Activated naive CD8-positive, alpha-beta T cell treated with anti-CD3 and anti-CD28 coated beads, Interleukin-2, amount 10 ng/mL, durations not matched to agents 7 days and 5 days (primary cell): Measurements from ENCODE around the gene DNAJC3. TPM values are rescaled to one million over a fixed set of nuclear protein-coding genes. Genes with fewer than 3 reads are reported as not detected.
"Not testable (repeated sequence)": the region's sequence is repeated elsewhere in the genome, so short reads cannot be mapped to it uniquely, and the experiment has no call there.

Experiments
- ATAC-seq: fragments of 150-1000 bp; cut with Tn5 transposase; one replicate; pipeline ENCODE4 v1.10.0; 2021; ENCODE audit warnings: low read depth, moderate library complexity
- POLR2A ChIA-PET: fragments of 350-600 bp; sonication (Branson Sonifier 250); formaldehyde crosslinking; loops from one replicate; lab custom pipeline; 2021; ENCODE audit warnings: antibody characterized with exemption; lab: Charles Lee
- DNase-seq: peaks from one replicate; pipeline ENCODE4 v3.0.0; 2021
- H3K27ac Mint-ChIP-seq: one replicate; pipeline ENCODE4 v1.8.0; 2022; ENCODE audit warnings: mild to moderate bottlenecking, mixed read lengths
- H3K27me3 Mint-ChIP-seq: one replicate; pipeline ENCODE4 v1.8.0; 2022; ENCODE audit warnings: mild to moderate bottlenecking, moderate library complexity, mixed read lengths
- H3K36me3 Mint-ChIP-seq: one replicate; pipeline ENCODE4 v1.8.0; 2021; ENCODE audit warnings: mild to moderate bottlenecking, mixed read lengths
- H3K4me1 Mint-ChIP-seq: one replicate; pipeline ENCODE4 v1.8.0; 2021; ENCODE audit warnings: mixed read lengths
- H3K4me3 Mint-ChIP-seq: one replicate; pipeline ENCODE4 v1.8.0; 2022; ENCODE audit warnings: mild to moderate bottlenecking, moderate library complexity, mixed read lengths
- H3K9me3 Mint-ChIP-seq: one replicate; pipeline ENCODE4 v1.8.0; 2021; ENCODE audit warnings: mixed read lengths
- total RNA-seq, 2 experiments: library from RNA; stranded (reverse); gene quantifications; one replicate each; pipeline ENCODE4 v1.2.3, GENCODE V29; 2021

DNAJC3 gene
- total RNA-seq, 2 experiments from 2014 or later, result 14.9 to 16.6 TPM

GRCh38 chr13:95647321-95647720 is 29.6 kb upstream of the DNAJC3 start:
- H3K9me3 Mint-ChIP-seq, result no peaks in the 10 kb centered on the region
- DNase-seq (no peak), ATAC-seq (no peak)
- no peak overlapping the region for H3K27ac Mint-ChIP-seq
- no peak overlapping the region for H3K4me3 Mint-ChIP-seq
- peaks cover 6% of the 10 kb centered on the region for H3K4me1 Mint-ChIP-seq
- peaks cover 49% of the 10 kb centered on the region for H3K27me3 Mint-ChIP-seq
- H3K36me3 Mint-ChIP-seq, result no peaks in the 10 kb centered on the region
- POLR2A ChIA-PET, result no interaction called here

- Mint-ChIP-seq H3K4me3 (no peak overlapping the region), H3K27ac (no peak overlapping the region), H3K27me3 (peaks cover 34% of the 10 kb centered on the region), H3K4me1 (no peaks in the 10 kb centered on the region), H3K9me3 (no peaks in the 10 kb centered on the region), H3K36me3 (no peaks in the 10 kb centered on the region)
- POLR2A ChIA-PET, result no interaction called here
- DNase-seq (no peak), ATAC-seq (no peak)
Observed at GRCh38 chr13:95650696-95651095, 26.2 kb upstream of the DNAJC3 start.

GRCh38 chr13:95652244-95652764 is 24.6 kb upstream of the DNAJC3 start:
- no peak overlapping the region for H3K27ac Mint-ChIP-seq

GRCh38 chr13:95652821-95653220 is 24.1 kb upstream of the DNAJC3 start:
- no peaks in the 10 kb centered on the region for H3K36me3 Mint-ChIP-seq
- DNase-seq, result no peak
- no peak overlapping the region for H3K4me3 Mint-ChIP-seq
- H3K4me1 Mint-ChIP-seq, result no peaks in the 10 kb centered on the region
- no peak for ATAC-seq
- POLR2A ChIA-PET, result no interaction called here
- H3K27ac Mint-ChIP-seq, result no peak overlapping the region
- H3K9me3 Mint-ChIP-seq, result no peaks in the 10 kb centered on the region
- peaks cover 23% of the 10 kb centered on the region for H3K27me3 Mint-ChIP-seq

More at GRCh38 chr13:95652244-95652764, 24.6 kb upstream of the DNAJC3 start:
- H3K9me3 Mint-ChIP-seq, result no peaks in the 10 kb centered on the region
- ATAC-seq (no peak), DNase-seq (no peak)
- H3K4me1 Mint-ChIP-seq, result no peaks in the 10 kb centered on the region
- H3K4me3 Mint-ChIP-seq, result no peak overlapping the region
- H3K36me3 Mint-ChIP-seq, result no peaks in the 10 kb centered on the region
- POLR2A ChIA-PET, result no interaction called here
- peaks cover 24% of the 10 kb centered on the region for H3K27me3 Mint-ChIP-seq

GRCh38 chr13:95656386-95657015 is 20.4 kb upstream of the DNAJC3 start:
- Mint-ChIP-seq H3K4me1 (no peaks in the 10 kb centered on the region), H3K27me3 (peaks cover 17% of the 10 kb centered on the region), H3K36me3 (no peaks in the 10 kb centered on the region), H3K9me3 (no peaks in the 10 kb centered on the region), H3K4me3 (no peak overlapping the region), H3K27ac (no peak overlapping the region)
- POLR2A ChIA-PET, result no interaction called here
- no peak for ATAC-seq
- DNase-seq, result no peak

- no peak overlapping the region for H3K4me3 Mint-ChIP-seq
- no peak overlapping the region for H3K27ac Mint-ChIP-seq
- H3K4me1 Mint-ChIP-seq, result no peaks in the 10 kb centered on the region
- H3K27me3 Mint-ChIP-seq, result peaks cover 23% of the 10 kb centered on the region
- H3K9me3 Mint-ChIP-seq, result no peaks in the 10 kb centered on the region
- ATAC-seq (no peak), DNase-seq (no peak)
- POLR2A ChIA-PET, result no interaction called here
- H3K36me3 Mint-ChIP-seq, result no peaks in the 10 kb centered on the region
Observed at GRCh38 chr13:95659500-95659899, 17.4 kb upstream of the DNAJC3 start.

- H3K27ac Mint-ChIP-seq, result no peak overlapping the region
- no peaks in the 10 kb centered on the region for H3K9me3 Mint-ChIP-seq
- H3K4me1 Mint-ChIP-seq, result no peaks in the 10 kb centered on the region
- peaks cover 31% of the 10 kb centered on the region for H3K27me3 Mint-ChIP-seq
- DNase-seq, result no peak
- no peak overlapping the region for H3K4me3 Mint-ChIP-seq
- H3K36me3 Mint-ChIP-seq, result no peaks in the 10 kb centered on the region
- POLR2A ChIA-PET, result interaction anchor here (1.0 kb wide), 1 partner anchor 16 kb away, joined by 4 read pairs; the partner anchor contains the start of gene DNAJC3
- ATAC-seq, result no peak
Observed at GRCh38 chr13:95660981-95661581, 15.9 kb upstream of the DNAJC3 start.

GRCh38 chr13:95667235-95667634 is 9.7 kb upstream of the DNAJC3 start:
- H3K9me3 Mint-ChIP-seq, H3K36me3 Mint-ChIP-seq, DNase-seq, POLR2A ChIA-PET, ATAC-seq, H3K4me1 Mint-ChIP-seq, H3K4me3 Mint-ChIP-seq, H3K27ac Mint-ChIP-seq: not testable (repeated sequence)
- peaks cover 39% of the 10 kb centered on the region for H3K27me3 Mint-ChIP-seq

- POLR2A ChIA-PET, result no interaction called here
- Mint-ChIP-seq H3K4me3 (no peak overlapping the region), H3K9me3 (peaks cover 9% of the 10 kb centered on the region), H3K27ac (no peak overlapping the region), H3K4me1 (peaks cover 11% of the 10 kb centered on the region), H3K36me3 (peaks cover 6% of the 10 kb centered on the region), H3K27me3 (peaks cover 11% of the 10 kb centered on the region)
- no peak for DNase-seq
- ATAC-seq, result no peak
Observed at GRCh38 chr13:95671597-95671996, 5.3 kb upstream of the DNAJC3 start.

- ATAC-seq (no peak), DNase-seq (no peak)
- Mint-ChIP-seq H3K9me3 (no peaks in the 10 kb centered on the region), H3K36me3 (peaks cover 11% of the 10 kb centered on the region), H3K27ac (peak overlapping the region; percentile 90), H3K4me1 (peaks cover 35% of the 10 kb centered on the region), H3K27me3 (no peaks in the 10 kb centered on the region), H3K4me3 (peak overlapping the region; percentile 91)
- POLR2A ChIA-PET, result interaction anchor here (0.5 to 1.5 kb wide), 8 partner anchors 9 to 139 kb away, joined by 3 to 7 read pairs (median 4); no protein-coding TSS in a partner anchor
Observed at GRCh38 chr13:95676105-95676761, 706 bp upstream of the DNAJC3 start.

- H3K9me3 Mint-ChIP-seq, result no peaks in the 10 kb centered on the region
- H3K4me1 Mint-ChIP-seq, result peaks cover 39% of the 10 kb centered on the region
- peak overlapping the region; percentile 91 for H3K4me3 Mint-ChIP-seq
- H3K36me3 Mint-ChIP-seq, result peaks cover 16% of the 10 kb centered on the region
- H3K27me3 Mint-ChIP-seq, result no peaks in the 10 kb centered on the region
- peak overlapping the region; percentile 90 for H3K27ac Mint-ChIP-seq
- DNase-seq, result no peak
- POLR2A ChIA-PET, result interaction anchor here (0.8 to 1.5 kb wide), 3 partner anchors 17 to 1755 kb away, joined by 3 to 6 read pairs (median 4); no protein-coding TSS in a partner anchor
- ATAC-seq, result no peak
Observed at GRCh38 chr13:95677564-95678266, 776 bp downstream of the DNAJC3 start.

- Mint-ChIP-seq H3K27me3 (no peaks in the 10 kb centered on the region), H3K9me3 (peaks cover 1% of the 10 kb centered on the region), H3K4me3 (peak overlapping the region; percentile 91), H3K4me1 (peaks cover 37% of the 10 kb centered on the region), H3K36me3 (peaks cover 20% of the 10 kb centered on the region), H3K27ac (no peak overlapping the region)
- DNase-seq (no peak), ATAC-seq (no peak)
- POLR2A ChIA-PET, result no interaction called here
Observed at GRCh38 chr13:95678967-95679366, 2.0 kb downstream of the DNAJC3 start.

- H3K27ac Mint-ChIP-seq, result no peak overlapping the region
- no peak overlapping the region for H3K4me3 Mint-ChIP-seq
- POLR2A ChIA-PET, result no interaction called here
- H3K9me3 Mint-ChIP-seq, result peaks cover 5% of the 10 kb centered on the region
- peaks cover 24% of the 10 kb centered on the region for H3K36me3 Mint-ChIP-seq
- DNase-seq (no peak), ATAC-seq (no peak)
- H3K4me1 Mint-ChIP-seq, result peaks cover 41% of the 10 kb centered on the region
- H3K27me3 Mint-ChIP-seq, result no peaks in the 10 kb centered on the region
Observed at GRCh38 chr13:95679722-95680121, 2.8 kb downstream of the DNAJC3 start.
